Thoracic aorta (tissue), 2 donors: Measurements from ENCODE around the gene GABRG3. TPM values are rescaled to one million over a fixed set of nuclear protein-coding genes. Genes with fewer than 3 reads are reported as not detected.

Source experiments
- ATAC-seq: fragments of 150-250 bp; one replicate; pipeline ENCODE4 v1.8.0; 2017; ENCODE audit warnings: low read depth; ENCODE audit not compliant: insufficient number of reproducible peaks, low FRiP score
- DNase-seq: peaks from one replicate; pipeline ENCODE4 v3.0.0-alpha.2; 2020; ENCODE audit warnings: low spot score
- H3K27ac ChIP-seq, 2 donors: fragments of 200-600 bp; sonication (generic); 1 replicate in 1 of 2; 2 replicates in 1 of 2; pipeline ENCODE4 v1.5.1; 2016; ENCODE audit warnings: mild to moderate bottlenecking in 2 of 2, moderate library complexity in 2 of 2
- H3K27me3 ChIP-seq: fragments of 200-600 bp; sonication (generic); replicated peaks from 2 replicates; pipeline ENCODE4 v1.6.0; 2016; ENCODE audit warnings: mild to moderate bottlenecking; ENCODE audit not compliant: insufficient read depth
- H3K36me3 ChIP-seq: fragments of 200-600 bp; sonication (generic); one replicate; pipeline ENCODE4 v1.5.1; 2016
- H3K4me1 ChIP-seq, 2 donors: fragments of 200-600 bp; sonication (generic); 1 replicate in 1 of 2; 2 replicates in 1 of 2; pipeline versions ENCODE4 v1.5.1 to v1.6.0; 2016; ENCODE audit warnings: low read depth in 2 of 2, mild to moderate bottlenecking in 1 of 2; ENCODE audit not compliant: control insufficient read depth in 1 of 2
- H3K4me3 ChIP-seq: fragments of 200-600 bp; sonication (generic); 2 replicates; pipeline ENCODE4 v1.5.1; 2016; ENCODE audit warnings: mild to moderate bottlenecking
- H3K9me3 ChIP-seq: fragments of 200-600 bp; sonication (generic); 2 replicates; pipeline ENCODE4 v1.5.1; 2016
- CTCF ChIP-seq: fragments of 200-600 bp; sonication (generic); IDR thresholded peaks from one replicate; pipeline ENCODE4 v1.5.1; 2019; ENCODE audit warnings: antibody characterized with exemption
- total RNA-seq, 2 donors: library from RNA; depleted of rRNA; stranded (reverse); fragments of >200 nt; gene quantifications; one replicate each; pipeline versions ENCODE4 v1.1.0 to v1.2.3, GENCODE V29; 2016

GABRG3 gene
- total RNA-seq, 2 donors from 2014 or later = not detected

GRCh38 chr15:27506752-27507151, 535.8 kb downstream of the GABRG3 start:
- no peaks in the 10 kb centered on the region for H3K4me1 ChIP-seq
- no peak for ATAC-seq
- peaks cover 4% of the 10 kb centered on the region for H3K9me3 ChIP-seq
- DNase-seq = no peak
- no peaks in the 10 kb centered on the region for H3K27me3 ChIP-seq
- no peak overlapping the region for H3K27ac ChIP-seq
- no peak overlapping the region for H3K4me3 ChIP-seq
- H3K36me3 ChIP-seq = no peaks in the 10 kb centered on the region
- TF ChIP-seq CTCF = no peak

- Histone ChIP-seq H3K27ac (no peak overlapping the region), H3K9me3 (peaks cover 4% of the 10 kb centered on the region), H3K4me3 (no peak overlapping the region), H3K4me1 (no peaks in the 10 kb centered on the region), H3K36me3 (no peaks in the 10 kb centered on the region), H3K27me3 (no peaks in the 10 kb centered on the region)
- no peak for TF ChIP-seq CTCF
- DNase-seq (no peak), ATAC-seq (no peak)
These were observed 538.0 kb downstream of the GABRG3 start for GRCh38 chr15:27509014-27509413.

GRCh38 chr15:27512281-27513001, 541.5 kb downstream of the GABRG3 start:
- TF ChIP-seq CTCF = no peak
- Histone ChIP-seq H3K27ac (no peak overlapping the region), H3K36me3 (no peaks in the 10 kb centered on the region), H3K9me3 (peaks cover 4% of the 10 kb centered on the region), H3K4me1 (no peaks in the 10 kb centered on the region), H3K4me3 (no peak overlapping the region), H3K27me3 (no peaks in the 10 kb centered on the region)
- ATAC-seq (no peak), DNase-seq (no peak)

- Histone ChIP-seq H3K4me1 (no peaks in the 10 kb centered on the region), H3K27ac (no peak overlapping the region), H3K27me3 (no peaks in the 10 kb centered on the region), H3K4me3 (no peak overlapping the region), H3K9me3 (peaks cover 2% of the 10 kb centered on the region), H3K36me3 (no peaks in the 10 kb centered on the region)
- no peak for ATAC-seq
- DNase-seq = no peak
- no peak for TF ChIP-seq CTCF
These were observed 543.5 kb downstream of the GABRG3 start for GRCh38 chr15:27514526-27514925.

GRCh38 chr15:27527490-27528067, 556.6 kb downstream of the GABRG3 start:
- ATAC-seq = no peak
- Histone ChIP-seq H3K4me3 (no peak overlapping the region), H3K27me3 (no peaks in the 10 kb centered on the region), H3K9me3 (peaks cover 4% of the 10 kb centered on the region), H3K4me1 (no peaks in the 10 kb centered on the region), H3K27ac (no peak overlapping the region), H3K36me3 (no peaks in the 10 kb centered on the region)
- DNase-seq = no peak
- TF ChIP-seq CTCF = no peak
